GM19395 (cell line): ENCODE data around the gene PAK6.

Experiments used
- ATAC-seq: cut with Tn5 transposase; IDR thresholded peaks from one replicate; pipeline ENCODE4 v1.9.1; 2021; ENCODE audit warnings: mild to moderate bottlenecking, moderate library complexity; ENCODE audit not compliant: unreplicated experiment

Gene PAK6

DNA sequence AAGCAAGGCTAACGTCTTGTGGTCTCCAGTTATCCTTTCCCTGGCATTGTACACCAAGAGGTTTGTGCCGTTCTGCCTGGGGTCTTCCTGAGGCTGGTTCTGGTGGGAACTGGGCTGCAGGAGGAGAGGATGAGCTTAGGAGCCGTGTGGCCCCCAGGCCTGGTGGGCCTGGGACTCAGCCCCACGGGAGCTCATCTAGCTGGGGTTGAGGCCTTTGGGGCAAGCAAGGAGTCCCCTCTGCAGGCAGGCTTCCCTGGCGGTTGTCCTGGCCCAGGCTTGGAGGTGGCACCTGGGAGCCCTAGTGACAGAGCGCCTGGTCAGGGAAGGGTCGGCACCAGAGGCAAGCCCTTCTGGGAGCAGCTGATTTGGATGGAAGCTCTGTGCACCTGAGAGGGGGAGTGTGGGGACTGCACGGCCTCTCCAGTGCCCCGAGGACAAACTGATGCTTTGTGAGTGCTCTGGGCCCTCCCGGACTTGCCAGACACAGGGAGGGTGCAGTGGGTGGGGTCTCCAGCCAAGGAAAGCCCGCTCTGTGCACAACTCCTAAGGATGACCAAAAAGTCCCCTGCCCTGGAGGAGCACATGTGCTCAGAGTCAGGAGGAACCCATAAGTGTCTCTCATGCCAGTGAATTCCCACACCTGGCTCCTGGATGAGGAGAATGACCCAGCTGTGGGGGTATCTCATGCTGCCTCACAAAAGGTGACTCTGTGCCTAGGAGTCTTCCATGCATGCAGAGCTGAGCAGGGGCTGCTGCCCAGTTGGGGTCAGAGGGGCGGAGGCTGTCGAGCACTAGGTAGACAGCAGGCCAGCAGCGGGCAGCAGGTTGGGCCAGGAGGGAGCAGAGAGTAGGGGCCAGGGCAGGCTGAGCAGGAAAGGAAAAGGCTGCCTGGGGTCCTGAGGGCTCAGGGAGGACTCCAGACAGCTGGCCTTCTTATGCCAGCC lies 2.7 kb downstream of the PAK6 start:
- no peak for ATAC-seq

DNA sequence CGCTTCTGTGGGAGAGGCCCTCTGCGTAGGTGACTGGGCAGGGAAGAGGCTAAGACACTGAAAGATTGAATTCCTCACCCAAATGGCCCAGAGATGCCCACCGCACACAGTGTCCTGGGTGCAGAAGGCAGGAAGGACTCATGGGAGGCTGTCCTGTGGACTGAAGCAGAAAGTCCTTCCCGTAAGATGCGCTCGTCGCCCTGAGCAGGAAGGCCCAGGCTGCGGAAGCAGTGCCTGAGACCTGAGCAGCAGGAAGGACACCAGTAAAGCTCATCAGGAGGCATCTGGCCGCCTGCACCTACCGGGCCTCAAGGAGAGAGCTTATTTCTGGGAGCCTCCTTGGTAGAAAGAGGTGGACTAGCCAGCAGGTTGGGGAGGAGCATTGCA lies 3.3 kb downstream of the PAK6 start:
- no peak for ATAC-seq

DNA sequence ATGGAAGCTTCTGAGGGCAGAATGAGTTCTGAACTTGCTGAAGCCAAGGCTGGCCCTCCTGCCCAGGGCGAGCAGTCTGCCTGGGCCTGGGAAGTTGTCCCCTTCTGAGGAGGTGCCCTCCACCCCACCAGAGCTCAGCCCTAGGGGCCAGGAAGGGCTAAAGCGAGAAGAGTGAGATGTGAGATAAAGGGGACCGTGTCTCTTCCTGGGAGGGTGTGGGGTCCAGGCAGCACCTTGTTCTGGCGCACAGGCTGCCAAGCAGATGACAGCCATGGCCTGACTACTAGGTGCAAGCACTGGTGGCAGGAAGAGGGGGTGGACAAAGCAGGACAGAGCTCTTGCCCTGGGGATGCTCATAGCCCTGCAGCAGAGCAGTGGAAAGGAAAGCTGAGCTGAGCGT lies 3.7 kb downstream of the PAK6 start:
- ATAC-seq: no peak

DNA sequence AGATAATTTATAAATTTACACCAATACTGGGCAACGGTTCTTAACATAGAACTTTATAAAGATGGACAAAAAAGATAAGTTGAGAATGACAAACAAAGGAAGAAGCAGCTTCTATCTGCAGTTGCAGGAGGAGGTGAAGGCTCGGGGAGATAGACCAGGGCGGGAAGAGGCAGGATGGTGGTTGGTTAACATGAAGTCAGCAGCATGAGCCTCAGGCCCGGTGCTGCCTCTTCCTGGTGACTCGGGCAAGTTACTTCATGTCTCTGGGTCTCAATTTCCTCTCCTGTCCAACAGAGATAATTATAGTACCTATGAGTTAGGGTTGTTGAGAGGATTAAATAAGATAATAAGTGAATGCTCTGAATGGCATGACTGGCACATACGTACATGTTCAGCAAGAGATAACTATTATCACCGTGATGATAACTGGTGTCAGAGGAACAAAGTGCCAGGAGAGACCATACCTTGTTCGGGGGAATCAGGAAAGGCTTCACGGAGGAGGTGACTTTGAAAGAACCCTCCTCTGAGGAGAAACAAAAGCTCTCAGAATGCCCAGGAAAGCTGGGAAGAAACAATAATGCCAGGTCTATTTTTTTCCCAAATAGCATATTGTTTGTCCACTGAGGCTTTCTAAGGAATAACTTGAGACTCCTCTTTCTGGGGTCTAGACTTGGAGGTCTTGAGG lies 4.4 kb downstream of the PAK6 start:
- ATAC-seq: no peak

DNA sequence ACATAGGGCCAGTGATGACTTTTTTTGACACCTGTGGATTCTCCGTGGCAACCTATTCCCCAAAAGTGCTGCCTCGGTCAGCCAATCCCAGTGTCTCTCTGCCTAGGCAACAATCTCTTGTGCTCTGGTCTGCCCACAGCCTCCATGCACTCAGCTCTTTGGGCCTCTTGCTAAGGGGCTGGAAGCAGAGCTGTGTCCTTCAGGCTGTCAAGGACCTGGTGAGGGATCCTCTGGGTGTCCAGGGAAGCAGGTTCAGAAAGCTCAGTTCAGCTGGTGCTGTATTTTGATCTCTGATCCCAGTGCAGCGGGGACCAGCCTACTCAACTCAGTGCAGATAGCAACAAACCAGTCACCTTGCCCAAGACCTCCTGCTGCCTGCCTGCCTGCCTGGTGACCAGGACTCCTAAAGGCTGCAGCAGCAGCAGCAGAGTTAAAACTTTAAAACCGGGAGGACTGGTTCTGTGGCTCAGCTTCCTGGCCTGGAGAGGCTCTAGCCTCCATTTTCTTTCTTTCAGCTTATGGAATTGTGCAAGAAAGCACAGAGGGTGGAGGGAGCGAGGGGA lies 6.2 kb downstream of the PAK6 start:
- no peak for ATAC-seq

DNA sequence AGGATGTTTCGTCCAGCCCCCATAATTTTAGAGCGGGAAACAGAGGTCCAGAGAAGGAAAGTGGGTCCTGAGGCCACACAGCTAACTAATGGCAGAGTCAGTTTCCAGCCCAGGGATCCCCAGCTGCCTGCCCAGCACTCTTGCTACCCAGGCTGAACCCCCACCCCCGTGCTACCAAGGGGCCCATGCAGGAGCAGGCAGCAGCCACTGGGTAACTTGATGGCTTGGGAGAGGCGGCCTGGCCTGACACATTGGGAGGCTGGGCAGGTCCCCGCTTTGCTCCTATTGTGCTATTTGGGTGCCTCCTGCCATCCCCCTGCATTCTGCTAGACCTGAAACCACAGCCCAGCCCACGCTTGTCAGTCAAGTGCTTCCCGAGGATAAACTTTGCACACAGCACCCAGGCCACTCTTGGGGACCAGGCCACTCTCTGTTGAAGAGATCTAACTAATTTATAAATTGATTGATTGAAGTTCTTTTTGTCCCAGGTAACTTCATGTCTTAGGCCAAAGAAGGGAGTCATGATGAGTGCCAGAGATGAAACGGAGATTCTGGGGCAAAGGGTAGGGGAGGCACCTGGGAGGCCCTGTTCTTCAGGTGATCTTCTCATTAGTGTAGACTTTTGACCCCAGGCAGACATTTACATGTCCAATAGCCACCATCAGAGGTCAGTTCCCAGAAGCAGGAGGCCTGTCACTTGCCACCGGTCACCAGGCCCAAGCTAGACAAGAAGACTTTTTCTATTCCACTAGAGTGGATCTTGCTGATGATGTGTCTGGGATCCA lies 7.0 kb downstream of the PAK6 start:
- ATAC-seq: no peak

DNA sequence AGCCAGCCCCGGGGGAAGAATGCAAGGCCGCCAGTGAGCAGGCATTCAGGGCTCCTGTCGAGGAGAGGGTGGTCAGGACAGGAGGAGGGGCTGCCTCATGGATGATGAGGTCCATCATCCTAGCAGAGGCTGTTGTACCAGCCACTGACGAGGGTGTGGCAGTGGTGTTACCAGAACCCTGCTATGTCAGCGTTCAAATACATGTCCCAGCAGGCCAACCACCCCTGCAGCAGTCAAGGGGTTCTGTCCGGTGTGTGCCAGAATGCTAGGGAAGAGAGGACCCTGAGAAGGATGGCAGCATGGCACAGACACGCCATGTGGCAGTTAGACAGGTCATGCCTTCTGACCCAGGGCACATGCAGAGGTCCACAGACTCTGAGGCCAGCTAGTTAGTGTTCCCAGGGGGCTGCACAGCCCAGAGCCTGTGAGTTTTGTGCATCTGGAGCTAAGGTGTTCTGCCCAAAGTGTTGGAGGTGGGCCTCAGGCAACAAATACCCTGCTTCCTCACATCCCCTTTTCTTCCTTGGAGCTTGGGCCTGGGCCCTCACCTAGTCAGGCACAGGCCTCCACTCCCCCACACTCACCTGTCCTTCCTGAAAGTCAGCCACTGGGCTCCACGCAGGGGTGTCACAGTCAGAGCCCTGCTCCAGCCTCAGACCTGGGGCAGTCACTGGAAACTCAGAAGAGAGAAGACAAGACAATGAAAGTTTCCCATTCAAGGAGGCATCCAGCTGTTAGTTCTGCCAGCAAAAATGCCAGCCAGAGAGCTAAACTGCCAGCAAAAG lies 7.8 kb downstream of the PAK6 start:
- no peak for ATAC-seq

DNA sequence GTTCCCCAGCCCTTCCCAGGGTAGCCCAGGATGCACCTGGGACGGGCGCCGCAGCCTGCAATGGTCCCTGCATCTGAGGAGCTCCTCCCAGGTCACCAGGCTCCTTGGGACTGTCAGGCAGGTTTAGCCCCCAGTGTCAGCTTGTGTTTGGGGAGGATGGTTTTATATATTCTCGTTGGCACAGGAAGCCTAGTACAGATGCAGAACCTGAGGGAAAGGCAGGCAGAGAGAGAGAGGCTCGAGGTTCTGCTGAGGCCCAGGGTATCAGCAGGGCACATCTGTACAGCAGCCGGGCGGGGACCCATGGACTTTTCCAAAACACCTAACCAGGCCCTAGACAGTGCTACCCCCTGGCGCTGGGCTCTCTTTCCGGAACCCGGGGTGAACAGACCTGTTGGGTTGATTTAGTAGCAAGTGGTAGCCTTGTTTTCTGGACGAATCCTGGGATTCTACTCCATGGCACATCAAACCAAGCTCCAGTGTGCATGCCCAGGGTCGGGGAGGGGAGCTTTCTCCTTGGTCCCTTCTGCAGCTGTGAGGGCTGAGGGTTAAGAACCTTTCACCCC lies 8.6 kb downstream of the PAK6 start:
- ATAC-seq: no peak

DNA sequence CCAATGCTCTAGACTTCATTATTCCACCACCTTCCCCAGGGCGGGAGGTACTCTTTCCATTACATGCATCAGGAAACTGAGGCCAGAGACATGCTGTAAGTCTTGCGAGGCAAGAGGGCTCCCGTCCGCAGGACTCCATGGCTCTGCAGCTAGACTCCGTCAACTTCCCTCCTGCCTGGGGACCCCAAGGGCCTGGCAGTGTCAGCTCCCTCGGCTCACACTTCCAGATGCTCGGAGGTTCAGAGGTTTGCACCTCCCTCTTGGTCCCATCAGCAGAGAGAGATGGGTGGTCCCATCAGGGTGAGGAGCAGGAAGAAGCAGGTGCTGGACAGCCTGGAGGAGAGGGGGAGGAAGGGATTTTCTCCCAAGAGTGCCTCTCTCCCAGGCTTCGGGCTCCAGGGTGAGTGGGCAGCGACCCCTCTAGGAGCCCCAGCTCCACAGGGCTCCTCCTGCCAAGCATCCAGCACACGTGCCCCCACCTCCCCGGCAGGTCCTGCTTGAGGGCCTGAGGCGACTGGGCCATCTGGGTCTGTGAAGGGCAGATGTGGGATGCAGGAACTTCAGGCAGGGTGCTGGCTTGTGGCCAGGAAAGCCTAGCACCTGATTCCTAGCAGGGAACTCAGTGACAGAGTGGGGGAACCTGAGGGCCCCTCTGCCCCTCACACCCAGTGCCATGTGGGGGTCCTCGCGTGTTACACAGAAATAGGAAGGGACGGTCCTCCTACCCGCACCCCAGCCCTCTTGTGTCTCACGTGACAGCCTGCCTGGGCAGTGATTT lies 9.3 kb downstream of the PAK6 start:
- no peak for ATAC-seq

DNA sequence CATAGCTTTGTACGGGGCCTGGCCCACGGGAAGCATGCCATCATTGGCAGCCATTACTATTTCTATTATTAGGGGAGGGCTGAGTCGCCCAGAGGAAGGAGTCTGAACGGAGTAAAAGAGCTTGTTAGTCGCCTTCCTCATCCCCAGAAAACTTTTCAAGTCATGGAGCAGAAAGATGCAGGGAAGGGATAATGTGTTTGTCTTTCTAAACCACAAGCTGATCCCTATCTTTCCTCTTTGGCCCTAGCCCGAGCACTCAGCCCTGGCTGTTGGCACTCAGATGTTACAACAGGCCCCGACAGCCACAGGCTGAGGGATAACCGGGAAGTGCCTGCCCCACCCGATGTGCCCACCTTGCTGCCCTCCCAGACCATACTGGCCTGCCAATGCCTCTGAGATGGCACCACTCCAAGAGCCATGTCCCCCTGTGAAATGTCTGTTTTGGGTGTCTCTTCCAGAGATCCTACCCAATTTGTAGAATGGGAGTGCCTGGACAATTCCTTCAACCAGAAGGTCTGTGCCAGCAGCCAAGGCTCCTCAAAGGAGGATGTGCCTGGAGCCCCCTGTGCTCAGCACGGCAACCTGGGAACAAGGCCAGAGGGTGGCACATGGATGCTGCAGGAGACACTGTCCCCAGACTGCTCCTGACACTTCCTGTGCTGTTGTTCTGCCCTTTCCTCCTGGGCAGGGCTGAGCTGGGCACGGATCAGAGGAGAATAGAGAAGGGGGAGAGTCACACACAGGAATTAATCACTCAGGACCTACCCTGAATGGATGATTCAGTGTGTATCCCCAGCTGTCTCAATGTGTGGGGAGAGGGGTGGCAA lies 10.8 kb downstream of the PAK6 start:
- ATAC-seq: no peak

DNA sequence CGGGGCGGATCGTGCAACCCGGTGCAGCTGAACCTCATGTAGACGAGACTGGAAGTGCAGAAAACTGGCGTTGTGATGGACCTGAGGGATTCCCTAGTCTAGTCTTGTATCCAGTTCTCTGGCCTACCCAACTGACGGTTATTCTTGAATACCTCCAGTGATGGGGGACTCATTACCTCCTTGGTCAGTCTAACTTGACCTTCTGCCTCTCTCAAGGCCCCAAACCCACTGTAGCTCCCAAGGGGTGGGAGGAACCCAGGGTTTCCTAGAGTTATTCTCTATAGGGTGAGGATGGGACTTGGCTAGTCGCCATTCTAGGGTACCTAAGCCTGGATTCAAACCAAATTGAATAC lies 11.4 kb downstream of the PAK6 start:
- ATAC-seq: no peak

DNA sequence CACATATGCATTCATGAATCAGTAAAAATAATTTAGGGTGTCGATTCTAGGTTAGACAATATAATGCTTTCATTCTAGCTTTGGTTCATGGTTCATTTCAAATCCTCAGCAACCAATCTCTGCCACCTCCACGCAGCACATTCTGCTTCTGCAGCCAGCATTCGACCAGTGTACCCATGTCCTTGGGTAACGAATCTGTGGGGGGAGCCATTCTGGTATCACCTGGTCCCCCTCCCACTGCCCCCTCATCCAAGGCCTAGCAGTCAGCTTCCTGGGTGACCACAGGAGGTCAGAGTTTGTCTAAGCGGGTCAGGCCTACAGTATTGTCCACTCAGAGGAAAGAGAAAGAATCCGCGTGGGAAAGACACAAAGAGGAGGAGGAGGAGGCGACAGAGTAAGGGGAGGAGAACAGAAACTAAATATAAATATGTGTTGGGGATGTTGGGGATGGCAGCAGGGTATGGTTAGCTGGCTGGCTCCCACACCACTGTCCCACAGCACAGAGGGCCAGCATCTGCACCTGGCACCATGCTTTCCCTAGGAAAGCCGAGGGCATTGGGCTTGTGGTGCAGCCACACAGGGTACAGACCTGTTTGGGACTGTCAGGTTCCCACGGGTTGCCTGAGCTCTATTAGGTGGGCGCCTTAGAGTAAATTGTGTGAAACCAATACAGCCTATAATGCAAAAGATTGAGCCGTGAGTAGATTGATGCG lies 12.1 kb downstream of the PAK6 start:
- ATAC-seq: no peak

DNA sequence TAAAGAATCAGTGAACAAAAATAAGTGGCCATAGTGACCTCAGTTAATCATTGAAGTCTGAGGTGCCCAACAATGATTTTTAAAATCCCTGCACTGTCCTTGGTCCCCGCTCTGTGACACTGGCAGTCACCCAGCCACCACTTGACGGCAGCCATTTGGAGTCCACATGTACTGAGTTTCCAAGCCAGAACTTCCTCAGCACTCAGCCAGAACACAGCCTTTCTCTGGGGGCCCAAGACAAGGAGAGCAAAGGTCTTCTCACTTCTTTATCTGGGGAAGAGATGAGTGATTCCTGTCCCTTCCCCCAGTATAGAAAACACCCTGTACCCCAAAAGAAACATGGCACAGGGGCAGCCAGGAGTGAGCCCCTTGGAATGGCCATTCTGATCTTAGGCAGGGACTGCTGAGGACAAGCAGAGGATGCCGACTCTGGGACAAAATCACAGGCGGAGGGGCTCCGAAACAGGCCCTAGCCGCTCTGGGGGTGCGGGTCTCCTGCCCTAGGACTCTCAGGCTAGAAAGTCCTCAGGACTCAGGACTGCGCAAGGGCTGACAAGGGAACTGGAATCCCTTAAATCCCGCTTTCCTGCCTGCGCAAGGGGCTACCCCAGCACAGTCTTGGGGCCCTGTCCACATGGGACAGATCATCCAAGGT lies 12.8 kb downstream of the PAK6 start:
- no peak for ATAC-seq

DNA sequence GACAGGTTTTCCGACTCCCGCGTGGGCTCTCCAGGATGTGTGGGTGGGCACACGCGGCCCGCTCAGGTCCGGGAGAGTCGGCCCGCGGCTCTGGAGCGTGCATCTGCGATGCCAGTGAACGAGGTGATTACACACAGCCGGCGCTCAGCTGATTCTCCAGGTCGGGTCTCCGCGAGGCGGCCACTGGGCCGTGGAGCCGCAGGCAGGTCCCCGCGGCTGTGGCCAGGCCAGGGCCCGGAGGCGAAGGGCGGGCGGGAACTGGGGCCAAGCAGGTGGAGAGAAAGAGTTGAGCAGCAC lies 13.2 kb downstream of the PAK6 start:
- no peak for ATAC-seq

DNA sequence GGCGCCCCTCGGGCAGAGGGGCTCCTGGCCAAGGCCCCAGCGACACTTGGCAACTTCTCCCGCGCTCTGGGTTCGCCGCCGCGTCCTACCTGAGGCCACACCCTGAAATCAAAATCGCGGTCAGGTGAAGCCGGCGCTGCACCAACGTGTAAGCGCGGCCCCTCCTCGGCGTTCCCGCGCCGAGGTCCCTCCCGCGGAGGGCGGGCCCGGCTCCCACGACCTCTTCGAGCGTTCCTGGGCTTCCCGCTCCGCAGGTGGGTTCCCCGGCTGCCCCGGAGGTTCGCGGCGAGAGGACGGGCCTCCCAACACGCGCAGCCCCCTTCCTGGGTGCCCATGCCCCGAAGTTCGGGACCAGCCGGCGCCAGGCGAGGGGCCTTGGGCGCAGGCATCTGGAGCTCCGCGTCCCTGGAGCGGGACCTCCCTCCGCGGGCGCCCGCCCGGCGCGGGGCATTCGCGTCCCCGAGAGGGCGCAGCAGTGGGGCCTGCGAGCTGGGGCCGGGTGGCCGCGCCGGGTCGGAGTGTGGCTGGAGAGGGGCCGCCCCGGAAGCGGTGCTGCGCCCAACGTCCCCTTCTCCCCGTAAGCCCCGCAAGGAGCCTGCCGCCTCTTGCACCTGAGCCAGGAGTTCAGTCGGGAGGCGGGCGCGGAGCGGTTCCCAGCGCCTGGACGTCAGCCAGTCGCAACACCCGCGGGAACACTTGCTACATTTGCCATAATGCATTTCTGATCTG lies 13.7 kb downstream of the PAK6 start:
- no peak for ATAC-seq

DNA sequence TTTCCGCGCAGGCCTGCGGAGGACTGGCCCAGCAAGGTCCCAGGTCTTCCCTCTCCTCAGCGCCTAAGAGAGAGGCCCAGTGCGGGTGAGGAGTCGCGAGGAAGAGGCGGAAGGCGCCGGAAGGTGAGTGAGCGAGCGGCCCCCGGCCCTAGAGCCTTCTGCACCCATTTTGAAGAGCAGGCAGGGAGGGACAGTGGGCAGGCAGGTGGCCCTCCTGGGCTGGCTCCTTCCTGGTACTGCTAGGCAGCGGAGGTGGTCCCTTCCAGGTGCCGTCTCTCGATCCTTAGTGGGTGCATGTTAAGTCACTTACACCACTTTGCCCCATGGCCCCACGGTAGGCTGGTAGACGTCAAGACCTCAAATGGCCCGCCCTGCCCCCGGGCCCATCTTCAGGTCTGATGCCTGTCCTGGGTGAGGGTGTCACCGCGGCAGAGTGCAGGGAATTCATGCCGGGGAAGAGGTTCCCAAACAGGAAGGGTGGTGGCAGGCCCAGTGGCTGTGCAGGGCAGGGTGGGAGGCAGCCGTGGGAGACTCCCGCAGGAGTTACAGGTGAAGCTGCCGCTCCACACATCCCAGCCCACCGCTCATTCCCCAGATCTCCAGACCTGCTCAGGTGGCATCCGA lies 14.4 kb downstream of the PAK6 start:
- ATAC-seq: no peak

DNA sequence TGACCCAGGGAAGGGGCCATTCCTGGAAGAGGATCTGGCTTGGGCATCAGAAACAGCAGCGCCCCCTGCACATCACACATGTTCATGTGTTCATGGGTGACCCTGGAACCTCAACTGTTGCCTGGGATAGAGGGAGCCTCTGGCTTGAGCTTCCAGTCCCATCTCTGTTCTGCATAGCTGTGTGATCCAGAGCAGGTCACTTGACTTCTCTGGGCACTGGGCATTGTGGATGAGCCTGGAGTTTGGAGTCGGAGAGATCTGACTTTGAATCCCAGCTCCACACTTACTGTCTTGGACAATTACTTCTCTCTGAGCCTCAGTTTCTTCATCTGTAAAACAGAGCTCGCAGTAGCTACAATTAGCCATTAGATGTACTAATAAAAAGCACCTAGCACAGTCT lies 15.6 kb downstream of the PAK6 start:
- ATAC-seq: no peak
